CD14-positive monocyte (primary cell): Measurements from ENCODE around the gene ZNF33A. TPM values are rescaled to one million over a fixed set of nuclear protein-coding genes. Genes with fewer than 3 reads are reported as not detected.

Experiments used
- DNase-seq, 3 donors: peaks; one replicate each; pipeline ENCODE4 v3.0.0-alpha.2; 2011 to 2022
- H2AFZ ChIP-seq: 2 replicates; pipeline ENCODE4 v1.6.0; 2012; ENCODE audit warnings: mild to moderate bottlenecking, low read depth, low read length, inconsistent platforms; ENCODE audit not compliant: insufficient read depth, poor library complexity, severe bottlenecking
- H3K27ac ChIP-seq, 2 donors: 1 replicate in 1 of 2; 2 replicates in 1 of 2; pipeline ENCODE4 v1.5.1; 2012 to 2013; ENCODE audit warnings: low read length in 2 of 2, control low read depth in 1 of 2, inconsistent platforms in 1 of 2, low read depth in 1 of 2, mild to moderate bottlenecking in 1 of 2
- H3K27me3 ChIP-seq, 2 donors: one replicate each; pipeline versions ENCODE4 v1.6.0 to v1.6.1; 2011 to 2013; ENCODE audit warnings: low read length in 2 of 2; ENCODE audit not compliant: control insufficient read depth in 2 of 2, insufficient read depth in 2 of 2
- H3K36me3 ChIP-seq, 2 donors: replicated peaks in 1 of 2; 1 replicate in 1 of 2; 2 replicates in 1 of 2; pipeline versions ENCODE4 v1.5.1 to v1.6.1; 2012 to 2013; ENCODE audit warnings: low read length in 2 of 2, control low read depth in 1 of 2, inconsistent platforms in 1 of 2, mild to moderate bottlenecking in 1 of 2; ENCODE audit not compliant: insufficient read depth in 2 of 2, control insufficient read depth in 1 of 2
- H3K4me1 ChIP-seq, 2 donors: 1 replicate in 1 of 2; 2 replicates in 1 of 2; pipeline versions ENCODE4 v1.5.1 to v1.6.1; 2012 to 2013; ENCODE audit warnings: low read length in 2 of 2, control low read depth in 1 of 2, inconsistent platforms in 1 of 2, mild to moderate bottlenecking in 1 of 2, moderate library complexity in 1 of 2; ENCODE audit not compliant: insufficient read depth in 2 of 2, control insufficient read depth in 1 of 2
- H3K4me2 ChIP-seq: replicated peaks from 2 replicates; pipeline ENCODE3; 2012; ENCODE audit warnings: low read length, moderate library complexity, mild to moderate bottlenecking; ENCODE audit not compliant: poor library complexity, severe bottlenecking; ENCODE audit errors: extremely low read depth
- H3K4me3 ChIP-seq, 3 experiments: fragments of 200-600 bp in 1 of 3; sonication (generic) in 1 of 3; replicated peaks in 1 of 3; 1 replicate in 2 of 3; 2 replicates in 1 of 3; pipeline ENCODE4 v1.5.1; 2011 to 2013; ENCODE audit warnings: low read length in 3 of 3, mild to moderate bottlenecking in 3 of 3, control low read depth in 2 of 3, low read depth in 2 of 3, inconsistent platforms in 1 of 3, moderate library complexity in 1 of 3
- H3K79me2 ChIP-seq: 2 replicates; pipeline ENCODE4 v1.6.0; 2012; ENCODE audit warnings: mild to moderate bottlenecking, control low read depth, inconsistent platforms, low read length, moderate library complexity; ENCODE audit not compliant: insufficient read depth
- H3K9ac ChIP-seq: 2 replicates; pipeline ENCODE4 v1.6.0; 2017; ENCODE audit warnings: low read length, mild to moderate bottlenecking; ENCODE audit not compliant: insufficient read depth, poor library complexity, severe bottlenecking
- H3K9me3 ChIP-seq, 2 donors: replicated peaks in 1 of 2; 1 replicate in 1 of 2; 2 replicates in 1 of 2; pipeline versions ENCODE4 v1.5.1 to v1.6.1; 2012 to 2013; ENCODE audit warnings: low read length in 2 of 2, control low read depth in 1 of 2; ENCODE audit not compliant: control insufficient read depth in 1 of 2, insufficient read depth in 1 of 2
- H4K20me1 ChIP-seq: 2 replicates; pipeline ENCODE4 v1.6.0; 2012; ENCODE audit warnings: mild to moderate bottlenecking, low read length, control low read depth, moderate library complexity; ENCODE audit not compliant: insufficient read depth
- H3K27ac Mint-ChIP-seq, 7 donors: one replicate each; pipeline ENCODE4 v1.8.0; 2020; ENCODE audit warnings: mild to moderate bottlenecking in 7 of 7, mixed read lengths in 7 of 7, moderate library complexity in 6 of 7, inconsistent platforms in 2 of 7
- H3K27me3 Mint-ChIP-seq, 3 donors: one replicate each; pipeline ENCODE4 v1.8.0; 2021 to 2022; ENCODE audit warnings: low read depth in 3 of 3, mild to moderate bottlenecking in 3 of 3, mixed read lengths in 3 of 3, moderate library complexity in 3 of 3, inconsistent platforms in 1 of 3
- H3K36me3 Mint-ChIP-seq, 2 donors: one replicate each; pipeline ENCODE4 v1.8.0; 2020; ENCODE audit warnings: mixed read lengths in 2 of 2, inconsistent platforms in 1 of 2, mild to moderate bottlenecking in 1 of 2
- H3K4me1 Mint-ChIP-seq: one replicate; pipeline ENCODE4 v1.8.0; 2020; ENCODE audit warnings: mild to moderate bottlenecking, mixed read lengths
- H3K4me3 Mint-ChIP-seq, 2 donors: one replicate each; pipeline ENCODE4 v1.8.0; 2020; ENCODE audit warnings: mild to moderate bottlenecking in 2 of 2, mixed read lengths in 2 of 2, moderate library complexity in 1 of 2
- H3K9me3 Mint-ChIP-seq, 7 donors: one replicate each; pipeline ENCODE4 v1.8.0; 2020 to 2022; ENCODE audit warnings: mixed read lengths in 7 of 7, mild to moderate bottlenecking in 6 of 7, moderate library complexity in 6 of 7, inconsistent platforms in 2 of 7
- CTCF ChIP-seq: fragments of 200-600 bp; IDR thresholded peaks from one replicate; pipeline ENCODE4 v1.8.0; 2022; ENCODE audit warnings: antibody characterized with exemption, mild to moderate bottlenecking
- WGBS: methylation state at CpG from one replicate; pipeline ENCODE4 v1.1.5; 2013; ENCODE audit warnings: missing lambda C conversion rate; ENCODE audit not compliant: insufficient coverage; 5-methylcytosine and 5-hydroxymethylcytosine counted together
- intact Hi-C, 2 donors: fragments of 100-400 bp; cut with micrococcal nuclease; formaldehyde crosslinking; loops; one replicate each; pipeline versions ENCODE4 v1.15.0 to v1.15.1; 2023
- polyA plus RNA-seq, 3 donors: library from polyadenylated mRNA; depleted of rRNA in 1 of 3; unstranded in 2 of 3; stranded (reverse) in 1 of 3; fragments of 300-500 nt in 2 of 3; fragments of >200 nt in 1 of 3; fragmentation: Illumina TruSeq in 2 of 3; gene quantifications; 1 replicate in 2 of 3; 2 replicates in 1 of 3; pipeline ENCODE4 v1.2.3, GENCODE V29; 2012 to 2021

ZNF33A gene
- polyA plus RNA-seq, 3 donors, result 10.0 to 24.8 (median 10.3) TPM

DNA sequence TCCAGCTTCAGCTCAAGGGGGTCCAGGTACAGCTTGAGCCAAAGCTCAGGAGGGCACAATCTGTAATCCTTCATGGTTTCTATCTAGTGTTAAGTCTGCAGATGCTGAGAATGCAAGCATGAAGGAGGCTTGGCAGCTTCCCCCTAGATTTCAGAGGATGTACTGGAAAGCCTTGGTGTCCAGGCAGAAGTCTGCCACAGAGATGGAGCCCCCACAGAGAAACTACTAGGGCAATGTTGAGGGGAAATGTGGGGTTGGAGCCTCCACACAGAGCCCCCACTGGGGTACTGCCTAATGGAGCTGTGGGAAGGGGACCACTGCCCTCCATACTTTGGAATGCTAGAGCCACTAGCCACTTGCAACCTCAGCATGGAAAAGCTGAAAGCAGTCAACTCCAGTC, 45.5 kb upstream of the ZNF33A start:
- H3K79me2 ChIP-seq, result no peaks in the 10 kb centered on the region
- no peak overlapping the region for H2AFZ ChIP-seq
- Mint-ChIP-seq H3K27me3 (no peaks in the 10 kb centered on the region), H3K36me3 (peaks cover 61 to 80% of the 10 kb centered on the region in 2 donors), H3K4me3 (no peak overlapping the region), H3K9me3 (peaks cover 33 to 59% (median 53%) of the 10 kb centered on the region in 7 donors), H3K27ac (no peak overlapping the region), H3K4me1 (no peaks in the 10 kb centered on the region)
- H3K27ac ChIP-seq, result no peak overlapping the region
- DNase-seq, result no peak
- no peaks in the 10 kb centered on the region for H3K27me3 ChIP-seq
- no peak overlapping the region for H3K4me2 ChIP-seq
- H3K9ac ChIP-seq, result no peak overlapping the region
- H3K36me3 ChIP-seq, result peaks cover 29 to 78% of the 10 kb centered on the region in 2 donors
- H3K4me3 ChIP-seq, result no peak overlapping the region
- no peaks in the 10 kb centered on the region for H3K4me1 ChIP-seq
- TF ChIP-seq CTCF, result no peak
- H4K20me1 ChIP-seq, result no peaks in the 10 kb centered on the region
- H3K9me3 ChIP-seq, result peaks cover 28 to 54% of the 10 kb centered on the region in 2 donors
- intact Hi-C loops, result no loop called here

DNA sequence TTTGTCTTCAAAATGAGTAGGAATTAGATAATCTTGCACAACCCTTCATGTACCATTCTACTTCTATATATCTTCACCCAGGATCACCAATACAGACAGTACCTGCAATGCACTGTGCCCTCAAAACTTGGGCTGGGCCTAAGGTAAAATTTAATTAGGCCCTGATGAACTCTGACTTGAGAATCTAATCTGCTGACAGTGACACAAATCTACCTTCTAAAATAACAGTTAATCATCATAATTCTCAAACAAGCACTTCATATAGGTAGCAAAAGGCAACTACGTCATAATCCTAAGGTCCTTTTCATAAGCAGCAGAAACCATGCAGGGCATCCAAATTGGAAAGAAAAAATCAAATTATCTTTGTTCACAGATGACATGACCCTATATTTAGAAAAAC, 38.1 kb upstream of the ZNF33A start:
- no peaks in the 10 kb centered on the region for H3K27me3 Mint-ChIP-seq
- TF ChIP-seq CTCF, result no peak
- no peak overlapping the region for H3K27ac Mint-ChIP-seq
- Histone ChIP-seq H3K9ac (no peak overlapping the region), H3K27me3 (no peaks in the 10 kb centered on the region), H3K79me2 (peaks cover 40% of the 10 kb centered on the region), H2AFZ (no peak overlapping the region), H3K9me3 (peaks cover 7 to 10% of the 10 kb centered on the region in 2 donors), H3K4me2 (no peak overlapping the region), H4K20me1 (no peaks in the 10 kb centered on the region), H3K27ac (no peak overlapping the region), H3K4me1 (peaks cover 7 to 15% of the 10 kb centered on the region in 2 donors), H3K4me3 (no peak overlapping the region), H3K36me3 (peaks cover 29 to 44% of the 10 kb centered on the region in 2 donors)
- intact Hi-C loops, result loop anchor here in 1 of 2 donors (10.0 kb wide), 1 partner anchor 118 kb away; the partner anchor contains the start of gene ZNF248
- H3K4me1 Mint-ChIP-seq, result peaks cover 20% of the 10 kb centered on the region
- WGBS, result 100% methylated on average over 1 of the region's 1 CpG
- DNase-seq, result no peak
- peaks cover 34 to 42% of the 10 kb centered on the region in 2 donors for H3K36me3 Mint-ChIP-seq
- peaks cover 7 to 14% (median 11%) of the 10 kb centered on the region in 7 donors for H3K9me3 Mint-ChIP-seq
- no peak overlapping the region for H3K4me3 Mint-ChIP-seq
